HepG2 (cell line): ENCODE data around the gene C10orf120. TPM values are rescaled to one million over a fixed set of nuclear protein-coding genes. Genes with fewer than 3 reads are reported as not detected.

ENCODE experiments used
- ATAC-seq: fragments of 200-7000 bp; cut with Tn5 transposase; 3 replicates; pipeline ENCODE4 v1.9.1; 2020; ENCODE audit warnings: mild to moderate bottlenecking, moderate library complexity
- BruUV-seq: library from RNA; stranded (reverse); fragments of 400-500 nt; replicated peaks from 2 replicates; lab custom pipeline; 2021; lab: Mats Ljungman, UMichigan
- CTCF ChIA-PET: fragments of 300-600 bp; formaldehyde crosslinking; extraction: SDS; loops from one replicate; lab custom pipeline; 2021; ENCODE audit warnings: low total read pairs, inconsistent platforms, low intra/inter-chr PET ratio; lab: Yijun Ruan, JAX
- POLR2A ChIA-PET: fragments of 350-600 bp; sonication (Branson Sonifier 250); formaldehyde crosslinking; loops from one replicate; lab custom pipeline; 2020; ENCODE audit warnings: antibody characterized with exemption, inconsistent platforms; lab: Yijun Ruan, JAX
- DNase-seq: peaks from one replicate; pipeline ENCODE4 v3.0.0-alpha.2; 2015; ENCODE audit warnings: low spot score
- FAIRE-seq: peaks from 3 replicates; lab custom pipeline; 2011; peaks lifted over from hg19 to GRCh38; lab: Jason Lieb, UNC
- H2AFZ ChIP-seq: one replicate; pipeline ENCODE4 v1.6.1; 2011; ENCODE audit warnings: low read length, inconsistent platforms
- H3K27ac ChIP-seq: fragments of 300-600 bp; 3 replicates; pipeline ENCODE4 v1.8.0; 2011; ENCODE audit warnings: mixed run types, mild to moderate bottlenecking, mixed read lengths, low read length, inconsistent platforms; ENCODE audit not compliant: insufficient read depth; ENCODE audit errors: extremely low read length
- H3K27me3 ChIP-seq, 2 experiments: fragments of 200-600 bp in 1 of 2; 2 replicates in 1 of 2; 3 replicates in 1 of 2; pipeline versions ENCODE4 v1.6.0 to v1.8.0; 2011; ENCODE audit warnings: low read length in 2 of 2, mild to moderate bottlenecking in 2 of 2, moderate library complexity in 2 of 2, inconsistent platforms in 1 of 2; ENCODE audit not compliant: insufficient read depth in 2 of 2, control insufficient read depth in 1 of 2
- H3K36me3 ChIP-seq, 2 experiments: fragments of 200-600 bp in 1 of 2; replicated peaks in 1 of 2; 2 replicates in 1 of 2; 3 replicates in 1 of 2; pipeline versions ENCODE4 v1.5.1 to v1.8.0; 2011; ENCODE audit warnings: low read length in 2 of 2, inconsistent platforms in 1 of 2; ENCODE audit not compliant: insufficient read depth in 2 of 2, control insufficient read depth in 1 of 2
- H3K4me1 ChIP-seq: 2 replicates; pipeline ENCODE4 v1.5.1; 2012; ENCODE audit warnings: low read length, inconsistent platforms; ENCODE audit not compliant: insufficient read depth
- H3K4me2 ChIP-seq: 2 replicates; pipeline ENCODE4 v1.6.0; 2011; ENCODE audit warnings: low read depth, low read length, inconsistent platforms
- H3K4me3 ChIP-seq, 3 experiments: fragments of 200-600 bp in 1 of 3; sonication (generic), shearing (Covaris generic) in 1 of 3; replicated peaks in 1 of 3; 2 replicates each; pipeline ENCODE4 v1.5.1; 2011 to 2016; ENCODE audit warnings: low read length in 3 of 3, inconsistent platforms in 2 of 3, low read depth in 2 of 3, mild to moderate bottlenecking in 2 of 3, control low read depth in 1 of 3, mixed read lengths in 1 of 3; ENCODE audit not compliant: insufficient read depth in 1 of 3
- H3K79me2 ChIP-seq: one replicate; pipeline ENCODE4 v1.6.1; 2011; ENCODE audit warnings: low read length, inconsistent platforms; ENCODE audit not compliant: insufficient read depth
- H3K9ac ChIP-seq: 2 replicates; pipeline ENCODE4 v1.6.0; 2011; ENCODE audit warnings: mild to moderate bottlenecking, low read depth, low read length, inconsistent platforms; ENCODE audit not compliant: insufficient read depth
- H3K9me3 ChIP-seq: 2 replicates; pipeline ENCODE4 v1.5.1; 2012; ENCODE audit warnings: mild to moderate bottlenecking, low read length
- H4K20me1 ChIP-seq: 2 replicates; pipeline ENCODE4 v1.6.0; 2011; ENCODE audit warnings: inconsistent platforms, mild to moderate bottlenecking, low read length, moderate library complexity; ENCODE audit not compliant: insufficient read depth
- ASH2L ChIP-seq: fragments of 300-600, 200-600 bp; sonication (generic); IDR thresholded peaks from 2 replicates; pipeline ENCODE4 v1.7.0; 2017; ENCODE audit warnings: low read depth, mild to moderate bottlenecking, moderate library complexity, mixed read lengths, low read length; ENCODE audit not compliant: insufficient read length
- CTCF ChIP-seq: sonication (generic); formaldehyde crosslinking; IDR thresholded peaks from 2 replicates; pipeline ENCODE4 v1.5.0; 2020; ENCODE audit warnings: mild to moderate bottlenecking, missing genetic modification reagents, moderate library complexity
- FOXP1 ChIP-seq, 2 experiments: fragments of 450-650 bp in 1 of 2; IDR thresholded peaks; 2 replicates each; pipeline ENCODE4 v1.6.1; 2017 to 2018; ENCODE audit warnings: antibody characterized with exemption in 1 of 2
- MIER3 ChIP-seq: IDR thresholded peaks from 2 replicates; pipeline ENCODE4 v1.6.1; 2016; ENCODE audit warnings: missing compliant biosample characterization, borderline replicate concordance
- ZNF547 ChIP-seq: sonication (generic); formaldehyde crosslinking; IDR thresholded peaks from 2 replicates; pipeline ENCODE4 v1.5.1; 2020; ENCODE audit warnings: mild to moderate bottlenecking, missing genetic modification reagents
- WGBS: methylation state at CpG from one replicate; pipeline ENCODE4 v1.1.6; 2017; ENCODE audit warnings: low lambda C conversion rate; 5-methylcytosine and 5-hydroxymethylcytosine counted together
- in situ Hi-C: cut with HindIII; loops from 2 replicates; pipeline ENCODE4 v1.10.0; 2017; ENCODE audit warnings: low pct_unique_long_range_greater_than_20kb; ENCODE audit not compliant: extremely low pct_ligation_motif_present
- intact Hi-C: fragments of 100-400 bp; cut with micrococcal nuclease; formaldehyde crosslinking; loops from one replicate; pipeline ENCODE4 v1.10.0; 2022; ENCODE audit not compliant: unreplicated experiment
- polyA plus RNA-seq, 8 experiments: library from polyadenylated mRNA; depleted of rRNA in 3 of 8; stranded (reverse) in 7 of 8; unstranded in 1 of 8; fragments of >200 nt; fragmentation: Illumina TruSeq in 4 of 8; extraction: Trizol in 4 of 8; gene quantifications; 2 replicates each; pipeline versions ENCODE4 v1.2.1 to v1.2.3, GENCODE V29; 2011 to 2016; ENCODE audit warnings: low read depth in 4 of 8, missing spikeins in 1 of 8, mixed read lengths in 1 of 8; ENCODE audit not compliant: insufficient read depth in 1 of 8
- total RNA-seq, 5 experiments: library from RNA; depleted of rRNA; stranded (reverse); fragments of >200 nt; fragmentation: Illumina TruSeq; extraction: Trizol; gene quantifications; 2 replicates each; pipeline ENCODE4 v1.2.3, GENCODE V29; 2016; ENCODE audit warnings: low read depth in 1 of 5

C10orf120 gene
- total and polyA plus RNA-seq, 2 of the 13 experiments (the other 11 are each of a cell fraction or from before 2014, with no cell fraction given), result not detected

DNA sequence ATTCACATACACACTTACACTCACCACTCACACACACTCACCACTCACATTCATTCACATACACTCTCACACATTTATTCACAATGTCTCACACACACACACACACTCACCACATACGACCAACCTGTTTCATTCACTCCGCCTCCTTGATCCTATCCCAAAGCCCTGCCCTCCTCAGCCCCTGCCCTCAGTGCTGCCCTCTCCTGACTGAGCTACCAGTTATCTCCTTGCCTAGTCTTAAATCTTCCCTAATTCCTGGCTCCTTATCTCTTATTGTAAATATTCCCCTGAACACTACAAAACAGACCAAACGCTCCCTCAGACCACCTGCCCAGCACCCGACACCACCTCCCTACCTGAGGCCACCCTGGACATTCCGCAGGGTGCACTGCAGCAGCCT lies 26.1 kb upstream of the C10orf120 start:
- H3K4me3 ChIP-seq, result no peak overlapping the region
- H3K4me2 ChIP-seq, result no peak overlapping the region
- FAIRE-seq (no peak), ATAC-seq (no peak; the same call in 2 of the 3 replicates)
- H3K27ac ChIP-seq, result no peak overlapping the region
- intact Hi-C loops, result no loop called here
- peaks cover 5 to 36% of the 10 kb centered on the region in 2 experiments; a peak in 4 of 5 replicates for H3K27me3 ChIP-seq
- whole genome bisulfite sequencing, result 11% methylated on average over 5 of the region's 5 CpGs
- ChIA-PET CTCF (no interaction called here), POLR2A (no interaction called here)
- no peaks in the 10 kb centered on the region for H4K20me1 ChIP-seq
- no peaks in the 10 kb centered on the region for H3K9me3 ChIP-seq
- H3K9ac ChIP-seq, result no peak overlapping the region
- H3K36me3 ChIP-seq, result no peaks in the 10 kb centered on the region
- no peaks in the 10 kb centered on the region for H3K79me2 ChIP-seq
- TF ChIP-seq CTCF (CRISPR knock-in tag) (peak; percentile 22; the same call in 1 of the 2 replicates), ZNF547 (CRISPR knock-in tag) (no peak), FOXP1 (IDR thresholded peaks at IDR 0.05) (0 out of 2 replicates have a peak, but pooled peaks have one; percentile 14), FOXP1 (CRISPR knock-in tag; IDR thresholded peaks at IDR 0.05) (no peak)
- TF ChIP-seq, all 625 proteins: peak for 2
- DNase-seq, result no peak
- BruUV-seq, result no TSS peak
- no peaks in the 10 kb centered on the region for H3K4me1 ChIP-seq
- in situ Hi-C loops, result no loop called here
- H2AFZ ChIP-seq, result no peak overlapping the region

DNA sequence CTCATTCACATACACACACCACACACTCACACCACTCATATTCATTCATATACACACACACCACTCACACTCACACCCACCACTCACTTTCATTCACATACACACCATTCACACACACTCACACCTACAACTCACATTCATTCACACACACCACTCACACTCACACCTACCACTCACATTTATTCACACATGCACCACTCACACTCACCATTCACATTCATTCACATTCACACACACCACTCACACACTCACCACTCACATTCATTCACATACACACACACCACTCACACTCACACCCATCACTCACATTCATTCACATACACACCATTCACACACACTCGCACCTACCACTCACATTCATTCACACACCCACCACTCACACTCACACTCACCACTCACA lies 25.4 kb upstream of the C10orf120 start:
- Histone ChIP-seq H3K9me3 (no peaks in the 10 kb centered on the region), H3K36me3 (no peaks in the 10 kb centered on the region), H4K20me1 (no peaks in the 10 kb centered on the region), H3K4me2 (no peak overlapping the region), H3K27me3 (peaks cover 5 to 28% of the 10 kb centered on the region in 2 experiments; a peak in 4 of 5 replicates), H3K4me3 (no peak overlapping the region), H3K9ac (no peak overlapping the region), H3K4me1 (no peaks in the 10 kb centered on the region), H3K27ac (no peak overlapping the region), H3K79me2 (no peaks in the 10 kb centered on the region), H2AFZ (no peak overlapping the region)
- no peak for DNase-seq
- 3% methylated on average over 1 of the region's 1 CpG for WGBS
- POLR2A ChIA-PET, result no interaction called here
- in situ Hi-C loops, result no loop called here
- CTCF ChIA-PET, result no interaction called here
- FAIRE-seq, result no peak
- intact Hi-C loops, result no loop called here
- BruUV-seq, result no TSS peak
- ATAC-seq, result no peak
- TF ChIP-seq MIER3, result no peak
- TF ChIP-seq ASH2L, result peak; percentile 22
